Endothelial cell of umbilical vein (primary cell): ENCODE results near the gene CHRNA3.

Experiments used
- GATA2 ChIP-seq: IDR thresholded peaks from 2 replicates; pipeline ENCODE4 v1.7.0; 2011; ENCODE audit warnings: low read depth, mild to moderate bottlenecking, moderate library complexity, mixed read lengths, low read length; ENCODE audit not compliant: insufficient read length, insufficient read depth
- POLR2A ChIP-seq: IDR thresholded peaks from 2 replicates; pipeline ENCODE4 v1.6.1; 2012; ENCODE audit warnings: low read depth, mild to moderate bottlenecking, control low read depth, low read length
- POLR2AphosphoS5 ChIP-seq: IDR thresholded peaks from 2 replicates; pipeline ENCODE4 v1.6.1; 2012; ENCODE audit warnings: low read depth, mild to moderate bottlenecking, control low read depth, low read length, moderate library complexity; ENCODE audit not compliant: insufficient read depth
- TF ChIP-seq, protein P1 (sequence below), 2 donors: IDR thresholded peaks; 1 replicate in 1 of 2; 2 replicates in 1 of 2; pipeline ENCODE4 v1.5.1; 2011; ENCODE audit warnings: low read length in 2 of 2, mild to moderate bottlenecking in 2 of 2, moderate library complexity in 2 of 2, control low read depth in 1 of 2, inconsistent platforms in 1 of 2, low read depth in 1 of 2; ENCODE audit not compliant: insufficient read depth in 1 of 2; ENCODE audit errors: extremely low read depth in 1 of 2

DNA sequence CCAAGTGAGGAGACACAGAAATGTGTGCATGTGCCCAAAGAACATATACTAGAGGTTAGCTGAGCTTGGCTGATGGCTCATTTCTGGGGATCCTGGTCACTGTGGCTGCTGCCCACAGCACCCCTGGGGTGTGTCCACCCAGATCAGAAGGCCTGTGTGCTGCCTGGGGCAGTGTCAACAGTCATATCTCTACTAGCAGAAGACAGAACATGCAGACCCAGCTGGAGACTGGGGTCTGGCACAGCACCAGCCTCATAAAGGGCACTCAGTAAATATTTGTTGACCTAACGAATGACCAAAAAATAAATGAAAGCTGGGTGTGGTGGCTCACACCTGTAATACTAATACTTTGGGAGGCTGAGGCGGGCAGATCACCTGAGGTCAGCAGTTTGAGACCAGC lies 16.4 kb downstream of the CHRNA3 start:
- TF ChIP-seq, protein P1, sequence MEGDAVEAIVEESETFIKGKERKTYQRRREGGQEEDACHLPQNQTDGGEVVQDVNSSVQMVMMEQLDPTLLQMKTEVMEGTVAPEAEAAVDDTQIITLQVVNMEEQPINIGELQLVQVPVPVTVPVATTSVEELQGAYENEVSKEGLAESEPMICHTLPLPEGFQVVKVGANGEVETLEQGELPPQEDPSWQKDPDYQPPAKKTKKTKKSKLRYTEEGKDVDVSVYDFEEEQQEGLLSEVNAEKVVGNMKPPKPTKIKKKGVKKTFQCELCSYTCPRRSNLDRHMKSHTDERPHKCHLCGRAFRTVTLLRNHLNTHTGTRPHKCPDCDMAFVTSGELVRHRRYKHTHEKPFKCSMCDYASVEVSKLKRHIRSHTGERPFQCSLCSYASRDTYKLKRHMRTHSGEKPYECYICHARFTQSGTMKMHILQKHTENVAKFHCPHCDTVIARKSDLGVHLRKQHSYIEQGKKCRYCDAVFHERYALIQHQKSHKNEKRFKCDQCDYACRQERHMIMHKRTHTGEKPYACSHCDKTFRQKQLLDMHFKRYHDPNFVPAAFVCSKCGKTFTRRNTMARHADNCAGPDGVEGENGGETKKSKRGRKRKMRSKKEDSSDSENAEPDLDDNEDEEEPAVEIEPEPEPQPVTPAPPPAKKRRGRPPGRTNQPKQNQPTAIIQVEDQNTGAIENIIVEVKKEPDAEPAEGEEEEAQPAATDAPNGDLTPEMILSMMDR (IDR thresholded peaks at IDR 0.05; ENCODE audit: extremely low read depth in 1 of 2, insufficient read depth in 1 of 2, low read depth in 1 of 2, low read length in 2 of 2): no peak
- TF ChIP-seq POLR2A: no peak
- no peak for TF ChIP-seq GATA2
- no peak for TF ChIP-seq POLR2AphosphoS5
